Smooth muscle cell (in vitro differentiated cells): ENCODE data around the gene RPL7L1. TPM values are rescaled to one million over a fixed set of nuclear protein-coding genes. Genes with fewer than 3 reads are reported as not detected.
A peak's percentile ranks its signal among the peaks of the same experiment; 100 is the strongest.

Source experiments
- DNase-seq: peaks from one replicate; lab custom pipeline; 2025; ENCODE audit not compliant: unreplicated experiment; lab: John Stamatoyannopoulos, UW
- H2AFZ ChIP-seq: fragments of 200-600 bp; sonication (generic); 2 replicates; pipeline ENCODE4 v1.6.0; 2016; ENCODE audit warnings: antibody characterized with exemption, low read depth, mild to moderate bottlenecking
- H3F3A ChIP-seq: fragments of 200-600 bp; sonication (generic); 2 replicates; pipeline ENCODE4 v1.6.0; 2017; ENCODE audit warnings: antibody characterized with exemption, low read depth
- H3K27ac ChIP-seq: fragments of 200-600 bp; sonication (generic); 2 replicates; pipeline ENCODE4 v1.5.1; 2016; ENCODE audit warnings: low read depth, mild to moderate bottlenecking
- H3K27me3 ChIP-seq: fragments of 200-600 bp; sonication (generic); 2 replicates; pipeline ENCODE4 v1.6.1; 2016; ENCODE audit warnings: low read depth, mild to moderate bottlenecking
- H3K36me3 ChIP-seq: fragments of 200-600 bp; sonication (generic); 2 replicates; pipeline ENCODE4 v1.5.1; 2016; ENCODE audit warnings: low read depth
- H3K4me1 ChIP-seq: fragments of 200-600 bp; sonication (generic); 2 replicates; pipeline ENCODE4 v1.5.1; 2016; ENCODE audit warnings: low read depth
- H3K4me2 ChIP-seq: fragments of 200-600 bp; sonication (generic); 2 replicates; pipeline ENCODE4 v1.6.0; 2016; ENCODE audit warnings: mild to moderate bottlenecking
- H3K4me3 ChIP-seq: fragments of 200-600 bp; sonication (generic); 2 replicates; pipeline ENCODE4 v1.5.1; 2016; ENCODE audit warnings: mild to moderate bottlenecking
- H3K79me2 ChIP-seq: fragments of 200-600 bp; sonication (generic); 2 replicates; pipeline ENCODE4 v1.6.0; 2016; ENCODE audit warnings: low read depth, mild to moderate bottlenecking
- H3K9ac ChIP-seq: fragments of 200-600 bp; sonication (generic); 2 replicates; pipeline ENCODE4 v1.6.0; 2016; ENCODE audit warnings: low read depth
- H3K9me3 ChIP-seq: fragments of 200-600 bp; sonication (generic); replicated peaks from 2 replicates; pipeline ENCODE4 v1.5.1; 2016; ENCODE audit warnings: low read depth
- H4K20me1 ChIP-seq: fragments of 200-600 bp; sonication (generic); 2 replicates; pipeline ENCODE4 v1.6.0; 2016; ENCODE audit warnings: low read depth
- WGBS: methylation state at CpG from one replicate; pipeline ENCODE4 v1.1.7; 2016; ENCODE audit warnings: low lambda C conversion rate; 5-methylcytosine and 5-hydroxymethylcytosine counted together
- polyA plus RNA-seq: library from polyadenylated mRNA; unstranded; fragments of >200 nt; fragmentation: Nextera tagmentation; extraction: Ambion mirVana; gene quantifications from 2 replicates; pipeline ENCODE4 v1.2.1, GENCODE V29; 2016
- total RNA-seq: library from RNA; depleted of rRNA; stranded (reverse); fragments of >200 nt; gene quantifications from 2 replicates; pipeline ENCODE4 v1.2.3, GENCODE V29; 2014
- TF ChIP-seq, protein P1 (sequence below): fragments of 200-600 bp; sonication (generic); IDR thresholded peaks from 2 replicates; pipeline ENCODE4 v1.5.1; 2017; ENCODE audit warnings: borderline replicate concordance, mild to moderate bottlenecking, antibody characterized with exemption; ENCODE audit not compliant: insufficient read depth, poor library complexity, severe bottlenecking

Gene RPL7L1
- total and polyA plus RNA-seq, 2 experiments from 2014 or later: 51.7 to 64.0 TPM

DNA sequence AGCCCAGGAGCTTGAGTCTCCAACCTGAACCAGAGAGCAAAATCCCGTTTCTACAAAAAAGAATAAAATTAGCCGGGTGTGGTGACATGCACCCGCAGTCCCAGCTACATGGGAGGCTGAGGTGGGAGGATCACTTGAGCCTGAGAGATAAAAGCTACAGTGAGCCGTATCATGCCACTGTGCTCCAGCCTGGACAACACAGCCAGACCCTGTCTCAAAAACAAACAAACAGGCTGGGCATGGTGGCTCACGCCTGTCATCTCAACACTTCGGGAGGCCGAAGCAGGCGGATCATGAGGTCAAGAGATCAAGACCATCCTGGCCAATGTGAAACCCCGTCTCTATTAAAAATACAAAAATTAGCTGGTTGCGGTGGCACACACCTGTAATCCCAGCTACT lies 25.1 kb downstream of the RPL7L1 start:
- no peaks in the 10 kb centered on the region for H4K20me1 ChIP-seq
- DNase-seq: no peak
- H3K4me1 ChIP-seq: peaks cover 2% of the 10 kb centered on the region
- 89% methylated on average over 10 of the region's 10 CpGs for WGBS
- no peak overlapping the region for H3K4me3 ChIP-seq
- H3K27ac ChIP-seq: no peak overlapping the region
- no peak overlapping the region for H2AFZ ChIP-seq
- TF ChIP-seq, protein P1, sequence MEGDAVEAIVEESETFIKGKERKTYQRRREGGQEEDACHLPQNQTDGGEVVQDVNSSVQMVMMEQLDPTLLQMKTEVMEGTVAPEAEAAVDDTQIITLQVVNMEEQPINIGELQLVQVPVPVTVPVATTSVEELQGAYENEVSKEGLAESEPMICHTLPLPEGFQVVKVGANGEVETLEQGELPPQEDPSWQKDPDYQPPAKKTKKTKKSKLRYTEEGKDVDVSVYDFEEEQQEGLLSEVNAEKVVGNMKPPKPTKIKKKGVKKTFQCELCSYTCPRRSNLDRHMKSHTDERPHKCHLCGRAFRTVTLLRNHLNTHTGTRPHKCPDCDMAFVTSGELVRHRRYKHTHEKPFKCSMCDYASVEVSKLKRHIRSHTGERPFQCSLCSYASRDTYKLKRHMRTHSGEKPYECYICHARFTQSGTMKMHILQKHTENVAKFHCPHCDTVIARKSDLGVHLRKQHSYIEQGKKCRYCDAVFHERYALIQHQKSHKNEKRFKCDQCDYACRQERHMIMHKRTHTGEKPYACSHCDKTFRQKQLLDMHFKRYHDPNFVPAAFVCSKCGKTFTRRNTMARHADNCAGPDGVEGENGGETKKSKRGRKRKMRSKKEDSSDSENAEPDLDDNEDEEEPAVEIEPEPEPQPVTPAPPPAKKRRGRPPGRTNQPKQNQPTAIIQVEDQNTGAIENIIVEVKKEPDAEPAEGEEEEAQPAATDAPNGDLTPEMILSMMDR: no peak
- H3K4me2 ChIP-seq: no peak overlapping the region
- no peaks in the 10 kb centered on the region for H3K27me3 ChIP-seq
- H3K9me3 ChIP-seq: no peaks in the 10 kb centered on the region
- H3K9ac ChIP-seq: no peak overlapping the region
- no peaks in the 10 kb centered on the region for H3K36me3 ChIP-seq
- no peaks in the 10 kb centered on the region for H3F3A ChIP-seq
- H3K79me2 ChIP-seq: no peaks in the 10 kb centered on the region

DNA sequence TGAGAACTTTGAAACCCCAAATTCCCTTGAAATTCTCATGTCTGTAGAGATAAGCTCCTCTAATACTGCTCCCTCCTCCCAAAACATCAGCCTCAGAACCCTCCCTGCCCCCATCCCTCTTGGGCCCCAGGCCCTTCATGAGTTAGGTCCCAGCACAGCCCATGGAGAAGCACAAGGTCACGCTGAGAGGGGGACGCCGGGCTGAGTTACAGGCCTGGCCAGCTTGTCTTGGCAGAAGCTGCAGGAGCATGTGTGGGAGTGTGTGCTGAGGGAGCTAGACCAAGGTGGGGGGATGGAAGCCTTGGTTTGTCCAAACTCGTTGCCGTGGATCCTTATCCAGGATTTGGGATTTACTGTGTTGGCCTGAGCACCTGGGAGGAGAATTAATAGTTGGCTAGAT lies 27.9 kb downstream of the RPL7L1 start:
- DNase-seq: no peak
- no peaks in the 10 kb centered on the region for H3K27me3 ChIP-seq
- no peak overlapping the region for H3K27ac ChIP-seq
- H3F3A ChIP-seq: peaks cover 4% of the 10 kb centered on the region
- no peaks in the 10 kb centered on the region for H4K20me1 ChIP-seq
- no peaks in the 10 kb centered on the region for H3K9me3 ChIP-seq
- WGBS: 81% methylated on average over 5 of the region's 5 CpGs
- H2AFZ ChIP-seq: no peak overlapping the region
- no peak overlapping the region for H3K9ac ChIP-seq
- no peaks in the 10 kb centered on the region for H3K79me2 ChIP-seq
- no peak overlapping the region for H3K4me2 ChIP-seq
- no peaks in the 10 kb centered on the region for H3K36me3 ChIP-seq
- no peak overlapping the region for H3K4me3 ChIP-seq
- H3K4me1 ChIP-seq: no peaks in the 10 kb centered on the region
- TF ChIP-seq, protein P1: no peak

DNA sequence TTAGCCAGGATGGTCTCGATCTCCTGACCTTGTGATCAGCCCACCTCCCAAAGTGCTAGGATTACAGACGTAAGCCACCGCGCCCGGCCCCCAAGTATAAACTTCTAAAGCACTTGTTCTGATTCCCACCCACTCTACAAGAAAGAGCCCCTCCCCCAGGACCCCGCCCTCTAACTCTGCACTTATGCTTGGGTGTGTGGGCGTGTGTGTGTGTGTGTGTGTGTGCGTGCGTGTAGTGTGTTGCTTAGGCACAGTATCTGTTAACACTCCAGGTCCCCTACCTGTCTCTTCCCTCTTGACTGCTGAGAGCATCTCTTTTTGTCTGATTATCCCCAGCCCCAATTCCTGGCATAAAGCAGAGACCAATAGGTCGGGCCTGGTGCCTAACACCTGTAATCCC lies 30.4 kb downstream of the RPL7L1 start:
- no peak for DNase-seq
- Histone ChIP-seq H3F3A (peaks cover 4% of the 10 kb centered on the region), H3K4me1 (no peaks in the 10 kb centered on the region), H3K36me3 (no peaks in the 10 kb centered on the region), H3K4me3 (no peak overlapping the region), H3K9ac (no peak overlapping the region), H3K27ac (no peak overlapping the region), H3K27me3 (no peaks in the 10 kb centered on the region), H3K9me3 (no peaks in the 10 kb centered on the region), H3K79me2 (no peaks in the 10 kb centered on the region), H3K4me2 (no peak overlapping the region), H2AFZ (no peak overlapping the region), H4K20me1 (no peaks in the 10 kb centered on the region)
- 86% methylated on average over 10 of the region's 10 CpGs for WGBS
- TF ChIP-seq, protein P1: no peak

DNA sequence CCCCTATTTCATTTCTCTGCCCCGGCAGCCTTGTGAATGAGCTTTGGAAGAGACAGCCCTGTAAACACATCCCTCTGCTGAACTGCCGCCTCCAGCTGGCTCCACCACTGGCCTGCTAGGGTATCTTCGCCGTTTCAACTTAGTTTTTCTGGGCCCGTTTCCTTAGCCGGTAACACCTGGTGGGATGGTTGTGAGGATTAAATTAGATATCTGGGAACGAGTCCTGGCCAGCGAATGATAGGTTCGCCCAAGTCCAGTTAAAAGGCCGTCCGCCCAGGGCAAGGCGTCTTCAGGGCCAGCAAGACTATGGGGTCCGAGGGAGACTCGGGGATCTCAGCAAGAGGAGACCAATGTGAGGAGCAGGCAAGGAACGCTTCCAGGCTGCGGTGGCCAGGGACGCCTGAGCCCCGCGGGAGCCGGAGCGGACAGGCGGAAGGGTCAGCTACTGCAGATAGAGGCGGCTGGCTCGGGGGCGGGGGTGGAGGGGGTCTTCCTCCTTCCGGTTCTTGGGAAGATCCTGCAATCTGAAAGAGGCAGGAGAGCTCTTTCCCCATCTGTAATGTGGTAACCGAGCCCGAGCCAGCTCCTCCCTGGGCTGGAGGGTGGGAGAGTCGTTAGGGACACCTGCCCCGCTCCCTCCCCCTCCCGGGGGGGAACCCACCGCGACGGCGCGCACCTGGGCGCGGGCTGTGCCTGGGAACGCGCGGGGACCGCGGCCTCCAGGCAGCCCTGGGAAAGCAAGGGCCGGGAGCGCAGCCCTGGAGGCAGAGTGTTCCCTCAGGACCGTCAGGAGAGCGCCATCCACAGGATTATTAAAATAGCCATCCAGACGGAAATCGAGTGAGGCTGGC lies 32.0 kb downstream of the RPL7L1 start:
- Histone ChIP-seq H3K36me3 (no peaks in the 10 kb centered on the region), H3K4me2 (peak overlapping the region; percentile 86)
- 4% methylated on average over 47 of the region's 49 CpGs for WGBS

More for the DNA sequence above, 32.0 kb downstream of the RPL7L1 start:
- H2AFZ ChIP-seq: peak overlapping the region; percentile 89
- no peaks in the 10 kb centered on the region for H3K27me3 ChIP-seq
- peak overlapping the region; percentile 49 for H3K4me3 ChIP-seq
- H3K9ac ChIP-seq: no peak overlapping the region
- H4K20me1 ChIP-seq: no peaks in the 10 kb centered on the region
- no peak for DNase-seq
- peaks cover 4% of the 10 kb centered on the region for H3F3A ChIP-seq
- no peaks in the 10 kb centered on the region for H3K4me1 ChIP-seq
- no peak overlapping the region for H3K27ac ChIP-seq
- no peaks in the 10 kb centered on the region for H3K79me2 ChIP-seq
- TF ChIP-seq, protein P1: no peak
- H3K9me3 ChIP-seq: no peaks in the 10 kb centered on the region
